NCI-H2196 treated with DMSO at 0.1 percent for 48 hours (cell line): ENCODE data around the gene CHCHD6.

Experiments used
- DNase-seq: peaks from one replicate; lab custom pipeline; 2025; ENCODE audit not compliant: unreplicated experiment; lab: John Stamatoyannopoulos, UW

The CHCHD6 gene

GRCh38 chr3:126917232-126917804, 213.3 kb downstream of the CHCHD6 start:
- DNase-seq, result no peak

- DNase-seq, result no peak
Observed at GRCh38 chr3:126918355-126918821, 214.3 kb downstream of the CHCHD6 start.

GRCh38 chr3:126921085-126921824, 217.2 kb downstream of the CHCHD6 start:
- no peak for DNase-seq

- DNase-seq, result no peak
Observed at GRCh38 chr3:126922466-126922865, 218.4 kb downstream of the CHCHD6 start.

- DNase-seq, result no peak
Observed at GRCh38 chr3:126923423-126923822, 219.4 kb downstream of the CHCHD6 start.

GRCh38 chr3:126923895-126924294, 219.9 kb downstream of the CHCHD6 start:
- no peak for DNase-seq

GRCh38 chr3:126924458-126924857, 220.4 kb downstream of the CHCHD6 start:
- DNase-seq, result no peak

- DNase-seq, result no peak
Observed at GRCh38 chr3:126925411-126926171, 221.6 kb downstream of the CHCHD6 start.

- DNase-seq, result no peak
Observed at GRCh38 chr3:126926684-126927400, 222.8 kb downstream of the CHCHD6 start.

- DNase-seq, result no peak
Observed at GRCh38 chr3:126927401-126927750, 223.3 kb downstream of the CHCHD6 start.

- no peak for DNase-seq
Observed at GRCh38 chr3:126927846-126928245, 223.8 kb downstream of the CHCHD6 start.

- DNase-seq, result no peak
Observed at GRCh38 chr3:126928921-126929474, 225.0 kb downstream of the CHCHD6 start.

GRCh38 chr3:126930936-126931600, 227.0 kb downstream of the CHCHD6 start:
- DNase-seq, result no peak

GRCh38 chr3:126931806-126932187, 227.8 kb downstream of the CHCHD6 start:
- DNase-seq, result no peak

GRCh38 chr3:126932188-126932931, 228.3 kb downstream of the CHCHD6 start:
- DNase-seq, result no peak

- no peak for DNase-seq
Observed at GRCh38 chr3:126934031-126934531, 230.0 kb downstream of the CHCHD6 start.

GRCh38 chr3:126934991-126935390, 231.0 kb downstream of the CHCHD6 start:
- no peak for DNase-seq

GRCh38 chr3:126935756-126936509, 231.9 kb downstream of the CHCHD6 start:
- no peak for DNase-seq

- DNase-seq, result no peak
Observed at GRCh38 chr3:126936853-126937425, 232.9 kb downstream of the CHCHD6 start.
